ENCODE data around the gene GNG7. TPM values are rescaled to one million over a fixed set of nuclear protein-coding genes. Genes with fewer than 3 reads are reported as not detected.

The GNG7 gene
- total and polyA plus RNA-seq, 8 donors, result 4.0 to 8.8 (median 6.0) TPM

DNA sequence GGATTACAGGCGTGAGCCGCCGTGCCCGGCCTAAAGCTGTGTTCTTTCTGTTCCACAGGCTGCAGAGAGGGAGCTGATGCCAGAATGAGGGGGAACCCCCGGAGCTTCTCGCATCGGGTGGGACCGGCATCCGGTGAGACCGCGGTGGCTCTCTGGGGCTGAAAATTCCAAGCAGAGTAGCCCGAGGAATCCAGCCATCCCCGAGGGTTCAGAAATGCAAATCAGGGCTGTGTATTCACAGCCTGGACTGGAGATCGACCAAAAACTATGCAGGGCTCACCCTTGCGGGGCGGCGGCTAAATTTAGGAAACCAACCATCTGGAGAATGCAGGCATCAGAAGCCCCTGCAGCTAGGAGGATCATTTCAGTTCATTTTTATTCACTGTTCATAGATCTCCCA, 99.2 kb downstream of the GNG7 start:
- TF ChIP-seq, protein P1, sequence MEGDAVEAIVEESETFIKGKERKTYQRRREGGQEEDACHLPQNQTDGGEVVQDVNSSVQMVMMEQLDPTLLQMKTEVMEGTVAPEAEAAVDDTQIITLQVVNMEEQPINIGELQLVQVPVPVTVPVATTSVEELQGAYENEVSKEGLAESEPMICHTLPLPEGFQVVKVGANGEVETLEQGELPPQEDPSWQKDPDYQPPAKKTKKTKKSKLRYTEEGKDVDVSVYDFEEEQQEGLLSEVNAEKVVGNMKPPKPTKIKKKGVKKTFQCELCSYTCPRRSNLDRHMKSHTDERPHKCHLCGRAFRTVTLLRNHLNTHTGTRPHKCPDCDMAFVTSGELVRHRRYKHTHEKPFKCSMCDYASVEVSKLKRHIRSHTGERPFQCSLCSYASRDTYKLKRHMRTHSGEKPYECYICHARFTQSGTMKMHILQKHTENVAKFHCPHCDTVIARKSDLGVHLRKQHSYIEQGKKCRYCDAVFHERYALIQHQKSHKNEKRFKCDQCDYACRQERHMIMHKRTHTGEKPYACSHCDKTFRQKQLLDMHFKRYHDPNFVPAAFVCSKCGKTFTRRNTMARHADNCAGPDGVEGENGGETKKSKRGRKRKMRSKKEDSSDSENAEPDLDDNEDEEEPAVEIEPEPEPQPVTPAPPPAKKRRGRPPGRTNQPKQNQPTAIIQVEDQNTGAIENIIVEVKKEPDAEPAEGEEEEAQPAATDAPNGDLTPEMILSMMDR (IDR thresholded peaks at IDR 0.05), result no peak
- no peak for ATAC-seq
- Histone ChIP-seq H3K27me3 (no peaks in the 10 kb centered on the region), H3K4me1 (peaks cover 0 to 18% (median 0%) of the 10 kb centered on the region in 3 donors), H3K9me3 (no peaks in the 10 kb centered on the region), H3K4me3 (no peak overlapping the region), H3K36me3 (no peaks in the 10 kb centered on the region), H3K27ac (peak overlapping the region in 2 of 4 donors; percentile 69 to 79)
- DNase-seq, result peak in 2 of 6 donors; percentile 36 to 53
- WGBS, 2 donors, result 70 to 78% methylated on average over 17 of the region's 17 CpGs
- FAIRE-seq, result no peak
- intact Hi-C loops (cut with DNase I), result no loop called here

DNA sequence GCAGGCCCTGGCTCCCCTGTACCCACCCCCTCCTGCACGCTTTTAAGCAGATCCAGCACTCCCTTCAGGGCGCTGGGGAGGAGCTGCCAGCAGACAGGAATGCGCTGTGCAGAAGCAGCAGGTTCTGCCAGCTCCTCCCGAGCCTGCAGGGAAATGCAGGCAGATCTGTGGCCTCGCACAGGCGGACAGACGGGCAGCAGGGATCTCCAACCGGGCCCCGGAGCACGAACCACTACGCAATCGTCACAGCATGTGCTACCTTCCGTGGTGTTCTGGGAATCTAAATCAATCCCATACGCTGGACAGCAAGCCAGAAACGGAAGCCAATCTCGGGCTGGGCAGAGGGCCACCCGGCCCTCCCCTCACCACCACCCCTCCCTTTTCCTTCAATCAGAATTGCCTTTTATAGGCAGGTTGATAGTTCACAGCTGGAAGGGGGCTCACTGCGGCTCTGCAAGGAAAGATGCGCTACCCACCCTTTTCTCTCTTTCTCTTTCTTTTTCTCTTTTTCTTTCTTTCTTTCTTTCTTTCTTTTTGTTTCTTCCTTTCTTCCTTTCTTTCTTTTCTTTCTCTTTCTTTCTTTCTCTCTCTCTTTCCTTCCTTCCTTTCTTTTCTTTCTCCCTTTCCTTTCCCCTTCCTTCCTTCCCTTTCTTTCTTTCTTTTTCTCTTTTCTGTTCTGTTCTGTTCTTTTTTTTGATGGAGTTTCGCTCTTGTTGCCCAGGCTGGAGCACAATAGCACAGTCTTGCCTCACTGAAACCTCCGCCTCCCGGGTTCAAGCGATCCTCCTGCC, 99.9 kb downstream of the GNG7 start:
- H3K27ac ChIP-seq, result peak overlapping the region; percentile 6 to 79 (median 61)
- TF ChIP-seq, protein P1 (IDR thresholded peaks at IDR 0.05), result no peak
- FAIRE-seq (peak; percentile 68), ATAC-seq (peak; percentile 73 to 84 (median 80)), DNase-seq (peak; percentile 71 to 90 (median 84))
- no peaks in the 10 kb centered on the region for H3K36me3 ChIP-seq
- peak overlapping the region in 2 of 4 donors; percentile 13 to 19 for H3K4me3 ChIP-seq
- H3K9me3 ChIP-seq, result no peaks in the 10 kb centered on the region
- 22 to 24% methylated on average over 23 of the region's 23 CpGs for WGBS, 2 donors
- peaks cover 0 to 18% (median 0%) of the 10 kb centered on the region in 3 donors for H3K4me1 ChIP-seq
- no peaks in the 10 kb centered on the region for H3K27me3 ChIP-seq
- intact Hi-C loops (cut with DNase I), result no loop called here

GRCh38 chr19:2600914-2601870, 101.3 kb downstream of the GNG7 start:
- Histone ChIP-seq H3K36me3 (no peaks in the 10 kb centered on the region), H3K9me3 (no peaks in the 10 kb centered on the region), H3K27me3 (no peaks in the 10 kb centered on the region), H3K4me1 (peaks cover 0 to 18% (median 0%) of the 10 kb centered on the region in 3 donors), H3K27ac (no peak overlapping the region), H3K4me3 (no peak overlapping the region)
- TF ChIP-seq, protein P1 (IDR thresholded peaks at IDR 0.05), result no peak
- intact Hi-C loops (cut with DNase I), result no loop called here
- peak in 2 of 6 donors; percentile 15 to 39 for DNase-seq
- ATAC-seq, result no peak
- WGBS, 2 donors, result 89 to 92% methylated on average over 20 of the region's 20 CpGs
- no peak for FAIRE-seq

GRCh38 chr19:2594319-2594718, 108.2 kb downstream of the GNG7 start:
- Histone ChIP-seq H3K4me3 (no peak overlapping the region), H3K27me3 (no peaks in the 10 kb centered on the region), H3K9me3 (no peaks in the 10 kb centered on the region), H3K27ac (no peak overlapping the region), H3K36me3 (no peaks in the 10 kb centered on the region), H3K4me1 (peaks cover 0 to 14% (median 13%) of the 10 kb centered on the region in 3 donors)
- ATAC-seq (no peak), FAIRE-seq (no peak), DNase-seq (peak in 1 of 6 donors; percentile 6)
- 77 to 92% methylated on average over 7 of the region's 7 CpGs for WGBS, 2 donors
- intact Hi-C loops (cut with DNase I), result no loop called here
- TF ChIP-seq, protein P1 (IDR thresholded peaks at IDR 0.05), result no peak

Measured in pancreas (tissue), 10 donors.